ENCODE results near the gene MTERF2.

Gene MTERF2

GRCh38 chr12:106987846-106988245 lies 900 bp upstream of the MTERF2 start:
- no peak for DNase-seq (ENCODE audit: low read depth)

GRCh38 chr12:106986135-106986534 lies 811 bp downstream of the MTERF2 start:
- DNase-seq (ENCODE audit: low read depth): no peak

- DNase-seq (ENCODE audit: low read depth): no peak
These were observed 1.5 kb downstream of the MTERF2 start for GRCh38 chr12:106985479-106985878.

GRCh38 chr12:106984588-106985137 lies 2.3 kb downstream of the MTERF2 start:
- no peak for DNase-seq (ENCODE audit: low read depth)

- DNase-seq (ENCODE audit: low read depth): no peak
These were observed 4.7 kb downstream of the MTERF2 start for GRCh38 chr12:106982229-106982628.

- no peak for DNase-seq (ENCODE audit: low read depth)
These were observed 5.2 kb downstream of the MTERF2 start for GRCh38 chr12:106981788-106982187.

- no peak for DNase-seq (ENCODE audit: low read depth)
These were observed 6.0 kb downstream of the MTERF2 start for GRCh38 chr12:106980944-106981343.

GRCh38 chr12:106978035-106978800 lies 8.7 kb downstream of the MTERF2 start:
- DNase-seq (ENCODE audit: low read depth): no peak

GRCh38 chr12:106976668-106977067 lies 10.3 kb downstream of the MTERF2 start:
- no peak for DNase-seq (ENCODE audit: low read depth)

GRCh38 chr12:106975993-106976658 lies 10.8 kb downstream of the MTERF2 start:
- no peak for DNase-seq (ENCODE audit: low read depth)

- no peak for DNase-seq (ENCODE audit: low read depth)
These were observed 11.8 kb downstream of the MTERF2 start for GRCh38 chr12:106975098-106975497.

- DNase-seq (ENCODE audit: low read depth): no peak
These were observed 12.4 kb downstream of the MTERF2 start for GRCh38 chr12:106974511-106974910.

- DNase-seq (ENCODE audit: low read depth): no peak
These were observed 13.4 kb downstream of the MTERF2 start for GRCh38 chr12:106973545-106973944.

GRCh38 chr12:106971065-106971464 lies 15.9 kb downstream of the MTERF2 start:
- DNase-seq (ENCODE audit: low read depth): no peak

- no peak for DNase-seq (ENCODE audit: low read depth)
These were observed 22.4 kb downstream of the MTERF2 start for GRCh38 chr12:106964526-106964925.

GRCh38 chr12:106962286-106962685 lies 24.7 kb downstream of the MTERF2 start:
- no peak for DNase-seq (ENCODE audit: low read depth)

GRCh38 chr12:106960443-106960842 lies 26.5 kb downstream of the MTERF2 start:
- DNase-seq (ENCODE audit: low read depth): no peak

- no peak for DNase-seq (ENCODE audit: low read depth)
These were observed 29.4 kb downstream of the MTERF2 start for GRCh38 chr12:106957583-106957982.

GRCh38 chr12:106956048-106956578 lies 30.8 kb downstream of the MTERF2 start:
- DNase-seq (ENCODE audit: low read depth): peak; percentile 47

GRCh38 chr12:106955377-106956047 lies 31.4 kb downstream of the MTERF2 start, which contains the start of gene TMEM263:
Gene TMEM263, plus strand, starts transcription at chr12:106955907. Its CDS starts 11,210 bp downstream, at chr12:106967117.
- peak; percentile 91 for DNase-seq (ENCODE audit: low read depth)

GRCh38 chr12:106954462-106955376 lies 32.2 kb downstream of the MTERF2 start:
- DNase-seq (ENCODE audit: low read depth): no peak

Data from activated T-cell treated with anti-CD3 and anti-CD28 coated beads for 48 hours (primary cell).